Body of pancreas (tissue), 4 donors: ENCODE results near the gene HMCN2.

ENCODE experiments used
- POLR2A ChIP-seq, 3 donors: fragments of 450-650 bp; IDR thresholded peaks; one replicate each; pipeline ENCODE4 v1.6.1; 2016; ENCODE audit warnings: antibody characterized with exemption in 3 of 3, mild to moderate bottlenecking in 2 of 3
- TF ChIP-seq, protein P1 (sequence below), 7 experiments: fragments of 450-650 bp in 4 of 7; fragments of 200-600 bp in 3 of 7; sonication (generic) in 3 of 7; IDR thresholded peaks; one replicate each; pipeline ENCODE4 v1.5.1; 2016 to 2019; ENCODE audit warnings: antibody characterized with exemption in 7 of 7

- TF ChIP-seq, protein P1, sequence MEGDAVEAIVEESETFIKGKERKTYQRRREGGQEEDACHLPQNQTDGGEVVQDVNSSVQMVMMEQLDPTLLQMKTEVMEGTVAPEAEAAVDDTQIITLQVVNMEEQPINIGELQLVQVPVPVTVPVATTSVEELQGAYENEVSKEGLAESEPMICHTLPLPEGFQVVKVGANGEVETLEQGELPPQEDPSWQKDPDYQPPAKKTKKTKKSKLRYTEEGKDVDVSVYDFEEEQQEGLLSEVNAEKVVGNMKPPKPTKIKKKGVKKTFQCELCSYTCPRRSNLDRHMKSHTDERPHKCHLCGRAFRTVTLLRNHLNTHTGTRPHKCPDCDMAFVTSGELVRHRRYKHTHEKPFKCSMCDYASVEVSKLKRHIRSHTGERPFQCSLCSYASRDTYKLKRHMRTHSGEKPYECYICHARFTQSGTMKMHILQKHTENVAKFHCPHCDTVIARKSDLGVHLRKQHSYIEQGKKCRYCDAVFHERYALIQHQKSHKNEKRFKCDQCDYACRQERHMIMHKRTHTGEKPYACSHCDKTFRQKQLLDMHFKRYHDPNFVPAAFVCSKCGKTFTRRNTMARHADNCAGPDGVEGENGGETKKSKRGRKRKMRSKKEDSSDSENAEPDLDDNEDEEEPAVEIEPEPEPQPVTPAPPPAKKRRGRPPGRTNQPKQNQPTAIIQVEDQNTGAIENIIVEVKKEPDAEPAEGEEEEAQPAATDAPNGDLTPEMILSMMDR (IDR thresholded peaks at IDR 0.05) = no peak
- TF ChIP-seq POLR2A (IDR thresholded peaks at IDR 0.05) = no peak
These were observed 57.6 kb downstream of the HMCN2 start for GRCh38 chr9:130323051-130323745.
